ENCODE data around the gene LUZP1.

GRCh38 chr1:23187637-23188036 is 19.0 kb upstream of the LUZP1 start:
- no peak for TF ChIP-seq POLR2A (IDR thresholded peaks at IDR 0.05)
- TF ChIP-seq, protein P1, sequence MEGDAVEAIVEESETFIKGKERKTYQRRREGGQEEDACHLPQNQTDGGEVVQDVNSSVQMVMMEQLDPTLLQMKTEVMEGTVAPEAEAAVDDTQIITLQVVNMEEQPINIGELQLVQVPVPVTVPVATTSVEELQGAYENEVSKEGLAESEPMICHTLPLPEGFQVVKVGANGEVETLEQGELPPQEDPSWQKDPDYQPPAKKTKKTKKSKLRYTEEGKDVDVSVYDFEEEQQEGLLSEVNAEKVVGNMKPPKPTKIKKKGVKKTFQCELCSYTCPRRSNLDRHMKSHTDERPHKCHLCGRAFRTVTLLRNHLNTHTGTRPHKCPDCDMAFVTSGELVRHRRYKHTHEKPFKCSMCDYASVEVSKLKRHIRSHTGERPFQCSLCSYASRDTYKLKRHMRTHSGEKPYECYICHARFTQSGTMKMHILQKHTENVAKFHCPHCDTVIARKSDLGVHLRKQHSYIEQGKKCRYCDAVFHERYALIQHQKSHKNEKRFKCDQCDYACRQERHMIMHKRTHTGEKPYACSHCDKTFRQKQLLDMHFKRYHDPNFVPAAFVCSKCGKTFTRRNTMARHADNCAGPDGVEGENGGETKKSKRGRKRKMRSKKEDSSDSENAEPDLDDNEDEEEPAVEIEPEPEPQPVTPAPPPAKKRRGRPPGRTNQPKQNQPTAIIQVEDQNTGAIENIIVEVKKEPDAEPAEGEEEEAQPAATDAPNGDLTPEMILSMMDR (IDR thresholded peaks at IDR 0.05): no peak

All from ovary (tissue), 3 donors.